Ishikawa (cell line): ENCODE data around the gene SLC11A1.
A peak's percentile ranks its signal among the peaks of the same experiment; 100 is the strongest.

Experiments
- CEBPB ChIP-seq: IDR thresholded peaks from 2 replicates; pipeline ENCODE4 v1.6.1; 2012
- CREB1 ChIP-seq: IDR thresholded peaks from 2 replicates; pipeline ENCODE4 v1.6.1; 2012; ENCODE audit warnings: low read depth
- EGR1 ChIP-seq: IDR thresholded peaks from 2 replicates; pipeline ENCODE4 v1.6.1; 2012
- EP300 ChIP-seq: IDR thresholded peaks from 2 replicates; pipeline ENCODE4 v1.6.1; 2012; ENCODE audit warnings: borderline replicate concordance
- FOXM1 ChIP-seq: IDR thresholded peaks from 2 replicates; pipeline ENCODE4 v1.6.1; 2012; ENCODE audit warnings: low read depth, borderline replicate concordance
- MAX ChIP-seq: IDR thresholded peaks from 2 replicates; pipeline ENCODE4 v1.6.1; 2012
- NFIC ChIP-seq: IDR thresholded peaks from 2 replicates; pipeline ENCODE4 v1.6.1; 2012
- RAD21 ChIP-seq: IDR thresholded peaks from 2 replicates; pipeline ENCODE4 v1.6.1; 2012; ENCODE audit warnings: low read depth
- REST ChIP-seq: IDR thresholded peaks from 2 replicates; pipeline ENCODE4 v1.6.1; 2012; ENCODE audit warnings: low read depth, mild to moderate bottlenecking
- TAF1 ChIP-seq: IDR thresholded peaks from 2 replicates; pipeline ENCODE4 v1.6.1; 2012; ENCODE audit warnings: low read depth, mild to moderate bottlenecking
- TCF12 ChIP-seq: IDR thresholded peaks from 2 replicates; pipeline ENCODE4 v1.6.1; 2012; ENCODE audit warnings: low read depth
- TEAD4 ChIP-seq: IDR thresholded peaks from 2 replicates; pipeline ENCODE4 v1.6.1; 2012
- USF1 ChIP-seq: IDR thresholded peaks from 2 replicates; pipeline ENCODE4 v1.6.1; 2012
- YY1 ChIP-seq: IDR thresholded peaks from 2 replicates; pipeline ENCODE4 v1.6.1; 2012; ENCODE audit warnings: low read depth
- ZBTB7A ChIP-seq: IDR thresholded peaks from 2 replicates; pipeline ENCODE4 v1.6.1; 2012; ENCODE audit warnings: low read depth

Gene SLC11A1

GRCh38 chr2:218402491-218402901 is 20.4 kb downstream of the SLC11A1 start:
- TF ChIP-seq MAX (no peak), NFIC (no peak)

- TF ChIP-seq USF1, result no peak
- no peak for TF ChIP-seq EGR1
- no peak for TF ChIP-seq TCF12
- no peak for TF ChIP-seq CEBPB
Measured at GRCh38 chr2:218402911-218403411, 20.9 kb downstream of the SLC11A1 start.

- no peak for TF ChIP-seq FOXM1
- TF ChIP-seq YY1, result no peak
Measured at GRCh38 chr2:218403810-218404209, 21.7 kb downstream of the SLC11A1 start.

- TF ChIP-seq MAX (no peak), EGR1 (no peak), YY1 (no peak), TEAD4 (no peak), CEBPB (no peak), FOXM1 (no peak), TCF12 (no peak), REST (no peak), TAF1 (no peak), USF1 (no peak), EP300 (no peak), RAD21 (no peak), CREB1 (no peak), NFIC (no peak), ZBTB7A (no peak)
Measured at GRCh38 chr2:218404351-218405085, 22.4 kb downstream of the SLC11A1 start.

- TF ChIP-seq USF1 (no peak), YY1 (no peak), RAD21 (no peak), TCF12 (no peak), EP300 (no peak), EGR1 (no peak), MAX (no peak)
Measured at GRCh38 chr2:218405086-218405745, 23.1 kb downstream of the SLC11A1 start.

- TF ChIP-seq EGR1 (no peak), ZBTB7A (0 out of 2 replicates have a peak, but pooled peaks have one; percentile 26), TEAD4 (no peak), MAX (no peak), YY1 (no peak)
Measured at GRCh38 chr2:218405746-218406208, 23.7 kb downstream of the SLC11A1 start.

- no peak for TF ChIP-seq EGR1
- TF ChIP-seq TCF12, result peak; percentile 27; the same call in 1 of the 2 replicates
- TF ChIP-seq CREB1, result no peak
- no peak for TF ChIP-seq USF1
- no peak for TF ChIP-seq FOXM1
- no peak for TF ChIP-seq REST
- TF ChIP-seq TAF1, result peak; percentile 49; the same call in 1 of the 2 replicates
- peak; percentile 85 for TF ChIP-seq TEAD4
- peak; percentile 65 for TF ChIP-seq MAX
- TF ChIP-seq EP300, result no peak
- no peak for TF ChIP-seq NFIC
- 0 out of 2 replicates have a peak, but pooled peaks have one; percentile 54 for TF ChIP-seq YY1
- TF ChIP-seq CEBPB, result peak; percentile 15; the same call in 1 of the 2 replicates
- TF ChIP-seq RAD21, result peak; percentile 75
- peak; percentile 94 for TF ChIP-seq ZBTB7A
Measured at GRCh38 chr2:218406209-218406948, 24.3 kb downstream of the SLC11A1 start.
